WTC11 (cell line): ENCODE measurements around the gene MT1H.

Experiments
- TF ChIP-seq, protein P1 (sequence below): fragments of 200-600 bp; IDR thresholded peaks from 2 replicates; pipeline ENCODE4 v1.8.0; 2022; ENCODE audit warnings: antibody characterized with exemption
- TF ChIP-seq, protein P2 (sequence below): sonication (generic); formaldehyde crosslinking; IDR thresholded peaks from 2 replicates; pipeline ENCODE4 v1.8.1; 2022; ENCODE audit warnings: low read depth, mild to moderate bottlenecking, moderate library complexity, missing genetic modification reagents, borderline replicate concordance

DNA sequence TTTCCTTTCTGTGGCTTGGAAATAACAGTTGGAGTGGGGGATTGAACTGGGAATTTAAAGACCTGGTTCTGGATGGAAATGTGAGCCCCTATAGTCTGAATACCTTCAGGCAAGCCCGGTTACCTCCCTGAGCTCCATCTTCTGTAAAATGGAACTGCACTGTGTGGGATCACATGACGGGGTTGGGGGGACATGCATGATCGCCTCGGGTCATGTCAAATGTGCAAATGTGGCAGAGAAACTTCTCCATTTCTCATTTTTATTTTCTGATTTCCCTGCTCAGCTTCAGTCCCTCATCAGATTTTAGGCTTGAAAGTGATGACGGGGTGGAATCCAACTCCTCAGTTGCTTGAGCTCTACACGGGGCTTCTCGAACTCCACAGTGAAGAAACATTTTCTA is 16.4 kb upstream of the MT1H start:
- TF ChIP-seq, protein P1, sequence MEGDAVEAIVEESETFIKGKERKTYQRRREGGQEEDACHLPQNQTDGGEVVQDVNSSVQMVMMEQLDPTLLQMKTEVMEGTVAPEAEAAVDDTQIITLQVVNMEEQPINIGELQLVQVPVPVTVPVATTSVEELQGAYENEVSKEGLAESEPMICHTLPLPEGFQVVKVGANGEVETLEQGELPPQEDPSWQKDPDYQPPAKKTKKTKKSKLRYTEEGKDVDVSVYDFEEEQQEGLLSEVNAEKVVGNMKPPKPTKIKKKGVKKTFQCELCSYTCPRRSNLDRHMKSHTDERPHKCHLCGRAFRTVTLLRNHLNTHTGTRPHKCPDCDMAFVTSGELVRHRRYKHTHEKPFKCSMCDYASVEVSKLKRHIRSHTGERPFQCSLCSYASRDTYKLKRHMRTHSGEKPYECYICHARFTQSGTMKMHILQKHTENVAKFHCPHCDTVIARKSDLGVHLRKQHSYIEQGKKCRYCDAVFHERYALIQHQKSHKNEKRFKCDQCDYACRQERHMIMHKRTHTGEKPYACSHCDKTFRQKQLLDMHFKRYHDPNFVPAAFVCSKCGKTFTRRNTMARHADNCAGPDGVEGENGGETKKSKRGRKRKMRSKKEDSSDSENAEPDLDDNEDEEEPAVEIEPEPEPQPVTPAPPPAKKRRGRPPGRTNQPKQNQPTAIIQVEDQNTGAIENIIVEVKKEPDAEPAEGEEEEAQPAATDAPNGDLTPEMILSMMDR: no peak
- TF ChIP-seq, protein P2, sequence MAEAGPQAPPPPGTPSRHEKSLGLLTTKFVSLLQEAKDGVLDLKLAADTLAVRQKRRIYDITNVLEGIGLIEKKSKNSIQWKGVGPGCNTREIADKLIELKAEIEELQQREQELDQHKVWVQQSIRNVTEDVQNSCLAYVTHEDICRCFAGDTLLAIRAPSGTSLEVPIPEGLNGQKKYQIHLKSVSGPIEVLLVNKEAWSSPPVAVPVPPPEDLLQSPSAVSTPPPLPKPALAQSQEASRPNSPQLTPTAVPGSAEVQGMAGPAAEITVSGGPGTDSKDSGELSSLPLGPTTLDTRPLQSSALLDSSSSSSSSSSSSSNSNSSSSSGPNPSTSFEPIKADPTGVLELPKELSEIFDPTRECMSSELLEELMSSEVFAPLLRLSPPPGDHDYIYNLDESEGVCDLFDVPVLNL (CRISPR knock-in tag): no peak
